HG02852 (cell line): ENCODE data around the gene TTC21A.

Experiments used
- ATAC-seq: cut with Tn5 transposase; IDR thresholded peaks from one replicate; pipeline ENCODE4 v1.9.1; 2021; ENCODE audit warnings: mild to moderate bottlenecking, moderate library complexity; ENCODE audit not compliant: unreplicated experiment

Gene TTC21A

GRCh38 chr3:39097716-39098472, 9.6 kb upstream of the TTC21A start:
- ATAC-seq = no peak

- ATAC-seq = no peak
Observed at GRCh38 chr3:39098473-39099000, 8.9 kb upstream of the TTC21A start.

DNA sequence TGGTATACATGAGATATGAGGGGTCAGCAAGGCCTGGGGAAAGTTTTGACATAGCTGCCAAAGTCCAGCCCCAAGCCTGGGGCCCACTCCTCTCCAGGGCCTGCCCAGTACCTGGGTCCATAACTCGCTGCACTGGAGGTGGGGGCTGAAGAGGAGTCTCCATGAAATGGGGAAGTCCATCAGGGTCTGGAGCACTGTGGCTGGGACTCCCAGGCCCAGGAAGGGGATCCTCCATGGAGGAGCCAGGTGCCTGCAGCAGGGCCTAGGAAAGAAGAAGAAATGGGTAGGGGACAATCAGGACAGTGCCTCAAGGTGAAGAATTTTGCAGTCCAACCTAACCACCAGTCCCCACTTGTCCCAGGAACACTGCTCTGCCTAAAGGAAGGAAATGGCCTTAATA, 8.2 kb upstream of the TTC21A start:
- ATAC-seq = no peak

DNA sequence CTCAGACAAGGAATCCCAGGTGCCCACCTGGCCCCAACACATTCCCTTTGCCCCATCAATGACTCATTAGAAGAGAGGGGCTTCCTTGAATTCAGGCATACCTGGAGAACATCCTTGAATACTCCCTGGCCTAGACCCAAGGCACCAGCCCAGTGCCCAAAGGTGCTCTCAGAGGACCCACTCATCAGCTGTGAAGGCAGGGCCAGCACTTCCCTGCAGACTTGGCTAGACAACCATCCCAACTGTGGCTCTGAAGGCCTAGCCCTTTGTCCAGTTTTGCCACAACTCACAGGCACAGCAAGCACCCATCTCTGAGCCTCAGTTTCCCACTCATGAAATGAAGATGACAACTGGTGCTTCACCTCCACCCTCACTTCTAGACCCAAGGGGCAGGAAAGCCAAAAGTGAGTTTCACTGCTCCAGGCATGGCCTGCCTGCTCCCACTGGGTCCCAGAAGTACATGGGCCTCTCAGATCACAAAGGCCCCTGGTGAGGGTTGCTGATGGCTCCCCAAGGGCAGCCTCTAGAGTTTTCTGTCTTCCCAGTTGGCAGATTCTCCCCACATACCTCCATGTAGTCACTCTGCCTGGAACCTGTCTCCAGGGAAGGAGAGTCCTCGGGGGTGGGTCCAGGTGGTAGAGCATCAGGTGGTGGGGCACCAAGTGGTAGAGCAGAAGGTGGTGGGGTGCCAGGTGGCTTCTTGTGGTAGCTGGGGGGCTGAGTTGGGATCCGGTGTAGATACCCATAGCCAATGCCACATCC, 7.6 kb upstream of the TTC21A start:
- no peak for ATAC-seq

- ATAC-seq = no peak
Observed at GRCh38 chr3:39100500-39100886, 7.0 kb upstream of the TTC21A start.

- ATAC-seq = peak; percentile 70
Observed at GRCh38 chr3:39101022-39101689, 6.3 kb upstream of the TTC21A start.

- ATAC-seq = no peak
Observed at GRCh38 chr3:39102504-39103323, 4.8 kb upstream of the TTC21A start.

DNA sequence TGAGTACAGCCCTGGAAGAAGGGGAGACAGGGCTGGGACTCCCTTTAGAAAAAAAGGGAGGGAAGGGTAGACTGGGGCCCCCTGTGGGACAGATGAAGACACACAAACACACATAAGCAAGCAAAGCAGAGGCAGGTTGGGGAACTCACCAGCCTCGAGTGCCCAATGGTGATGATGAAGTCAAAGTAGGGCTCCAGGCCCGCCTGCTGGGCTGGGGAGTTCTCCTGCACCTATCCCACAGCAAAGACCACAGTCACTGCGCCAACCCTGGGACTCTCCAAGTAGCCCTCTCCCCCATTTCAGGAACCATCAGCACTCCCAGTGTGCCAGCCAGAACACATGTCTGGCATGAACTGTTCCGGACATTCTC, 4.2 kb upstream of the TTC21A start:
- ATAC-seq = no peak

DNA sequence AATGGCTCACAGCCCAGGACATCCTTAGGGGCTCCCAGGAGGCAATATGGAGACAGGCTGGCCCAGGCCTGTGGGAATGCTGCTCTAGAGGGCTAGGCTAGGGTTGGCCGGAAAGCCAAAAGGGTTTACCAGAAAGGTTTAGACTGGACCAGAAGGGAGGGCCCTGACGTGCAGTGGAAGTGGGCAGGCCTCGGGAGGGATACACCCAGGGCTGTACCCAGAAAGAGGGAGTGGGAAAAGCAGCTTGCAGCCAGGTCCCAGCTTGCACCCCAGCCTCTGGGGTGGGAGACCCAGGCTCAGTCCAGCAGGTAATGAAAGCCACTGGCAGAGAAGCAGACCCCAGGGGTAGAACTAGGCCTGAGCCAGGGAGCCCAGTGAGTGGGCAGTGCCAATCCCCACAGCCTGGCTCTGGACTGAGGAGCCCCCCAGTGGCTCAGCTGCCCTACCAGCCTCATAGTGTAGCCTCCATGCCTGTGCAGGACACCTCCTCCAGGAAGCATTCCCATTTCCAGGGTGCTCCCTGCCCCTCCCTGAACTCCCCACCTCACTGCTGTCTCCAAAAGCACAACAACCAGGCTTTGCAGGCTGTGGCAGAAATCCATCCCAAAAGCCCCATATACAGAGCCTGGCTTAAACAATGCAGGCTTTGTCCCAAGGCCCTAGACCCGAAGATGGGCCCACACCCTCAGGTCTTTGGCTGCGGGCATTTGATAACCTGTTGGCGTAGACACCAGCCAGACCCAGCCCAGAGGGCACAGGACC, 3.5 kb upstream of the TTC21A start:
- no peak for ATAC-seq

- no peak for ATAC-seq
Observed at GRCh38 chr3:39104961-39105686, 2.4 kb upstream of the TTC21A start.

DNA sequence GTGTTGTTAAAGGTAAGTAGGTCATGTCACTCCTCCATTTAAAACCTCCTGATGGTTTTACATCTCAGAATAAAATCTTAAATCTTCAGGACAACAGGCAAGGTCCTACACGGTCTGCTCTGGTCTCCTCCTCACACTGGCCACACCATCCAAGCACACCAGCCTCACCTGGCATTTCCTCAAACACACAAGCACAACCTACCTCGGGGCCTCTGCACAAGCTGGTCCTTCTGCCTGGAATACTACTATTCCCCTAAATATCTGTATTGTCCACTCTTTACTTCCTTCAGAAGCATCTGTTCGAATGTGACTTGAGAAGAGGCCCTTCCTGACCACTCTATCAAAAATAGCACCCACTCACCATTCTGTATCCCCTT, 1.8 kb upstream of the TTC21A start:
- ATAC-seq = no peak

DNA sequence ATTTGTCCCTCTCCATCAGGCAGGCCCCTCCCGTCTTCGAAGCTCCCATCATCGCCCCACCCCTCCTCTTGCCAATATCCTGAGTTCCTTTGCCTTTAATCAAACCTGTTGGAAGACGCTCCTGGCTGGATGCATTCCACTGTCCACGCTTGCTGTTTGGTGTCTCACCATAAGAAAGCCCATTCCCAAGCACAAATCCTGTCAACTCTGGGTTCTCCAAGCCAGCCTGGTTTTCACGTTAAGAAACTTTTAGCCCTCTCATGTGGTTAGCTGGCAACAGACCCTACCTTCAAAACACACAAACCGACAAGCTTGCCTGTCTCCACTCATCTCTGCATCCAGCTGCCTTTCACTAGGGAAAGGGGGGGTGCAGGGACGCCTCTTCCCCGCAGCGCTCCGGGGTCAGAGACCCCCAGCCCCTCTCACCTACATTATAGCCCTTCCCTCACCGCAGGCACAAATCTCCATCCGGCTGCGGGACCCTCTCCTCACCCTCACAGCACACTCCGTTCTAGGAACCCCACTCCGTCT, 1.1 kb upstream of the TTC21A start:
- ATAC-seq = no peak

- peak; percentile 12 for ATAC-seq
Observed at GRCh38 chr3:39106851-39107387, 561 bp upstream of the TTC21A start.

GRCh38 chr3:39108200-39108710, 775 bp downstream of the TTC21A start:
- ATAC-seq = peak; percentile 75

- ATAC-seq = no peak
Observed at GRCh38 chr3:39109086-39109485, 1.6 kb downstream of the TTC21A start.

GRCh38 chr3:39110041-39110639, 2.7 kb downstream of the TTC21A start:
- no peak for ATAC-seq

DNA sequence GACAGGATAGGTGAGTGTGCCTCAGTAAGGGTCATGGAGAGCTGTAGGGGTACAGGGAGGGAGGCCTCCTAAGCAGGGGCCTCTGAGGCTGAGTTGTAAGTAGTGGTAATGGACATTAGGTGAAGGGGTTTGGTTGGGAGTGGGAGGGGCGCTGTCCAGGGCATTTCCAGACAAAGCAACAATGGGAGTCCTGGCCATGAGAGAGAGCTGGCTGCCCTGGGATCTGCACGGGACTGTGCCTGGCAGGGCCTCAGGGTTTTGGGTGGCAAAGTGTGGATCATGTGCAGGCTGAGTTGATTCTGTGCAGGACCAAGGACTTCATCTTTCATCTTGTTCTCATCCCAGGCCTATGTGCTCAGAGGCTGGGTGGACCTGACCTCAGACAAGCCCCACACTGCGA, 4.6 kb downstream of the TTC21A start:
- no peak for ATAC-seq

DNA sequence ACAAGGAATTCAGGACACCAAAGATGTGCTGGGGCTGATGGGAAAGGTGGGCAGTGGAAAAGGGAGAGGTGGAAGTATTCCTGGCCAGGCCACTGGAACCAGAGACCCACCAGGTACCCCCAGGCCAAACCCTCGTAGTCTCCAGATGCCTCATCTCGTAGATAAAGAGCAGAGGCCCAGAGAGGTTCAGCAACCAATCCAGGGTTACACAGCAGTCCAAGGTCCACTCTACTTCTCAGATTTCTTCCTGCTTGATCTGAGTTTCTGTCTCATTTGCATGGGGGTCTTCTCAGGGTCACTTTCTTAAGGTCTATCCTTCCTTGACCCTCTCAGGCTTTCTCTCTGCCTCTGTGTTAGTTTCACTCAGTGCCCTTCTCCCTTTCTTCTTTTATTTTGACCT, 5.1 kb downstream of the TTC21A start:
- no peak for ATAC-seq
